ENCODE results near the gene RNF227.
"Not testable (repeated sequence)": the region's sequence is repeated elsewhere in the genome, so short reads cannot be mapped to it uniquely, and the experiment has no call there.

The RNF227 gene

DNA sequence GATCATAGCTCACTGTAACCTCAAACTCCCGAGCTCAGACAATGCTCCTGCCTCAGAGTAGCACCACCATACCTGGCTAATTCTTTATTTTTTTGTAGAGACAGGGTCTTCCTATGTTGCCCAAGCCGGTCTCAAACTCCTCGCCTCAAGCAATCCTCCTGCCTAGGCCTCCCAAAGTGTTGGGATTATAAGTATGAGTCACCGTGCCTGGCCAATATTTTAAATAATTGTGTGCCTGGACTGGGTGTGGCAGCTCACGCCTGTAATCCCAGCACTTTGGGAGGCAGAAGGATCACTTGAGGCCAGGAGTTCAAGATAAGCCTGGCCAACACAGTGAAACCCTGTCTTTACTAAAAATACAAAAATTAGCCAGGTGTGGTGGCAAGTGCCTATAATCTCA, 51.7 kb downstream of the RNF227 start:
- DNase-seq (ENCODE audit: low spot score) = not testable (repeated sequence)

Measured in kidney tubule cell (primary cell).